NCI-H1092 (cell line): ENCODE measurements around the gene CTNNA2.
"Not testable (repeated sequence)": the region's sequence is repeated elsewhere in the genome, so short reads cannot be mapped to it uniquely, and the experiment has no call there.

ENCODE experiments used
- DNase-seq: peaks from one replicate; lab custom pipeline; 2025; lab: John Stamatoyannopoulos, UW

Gene CTNNA2

DNA sequence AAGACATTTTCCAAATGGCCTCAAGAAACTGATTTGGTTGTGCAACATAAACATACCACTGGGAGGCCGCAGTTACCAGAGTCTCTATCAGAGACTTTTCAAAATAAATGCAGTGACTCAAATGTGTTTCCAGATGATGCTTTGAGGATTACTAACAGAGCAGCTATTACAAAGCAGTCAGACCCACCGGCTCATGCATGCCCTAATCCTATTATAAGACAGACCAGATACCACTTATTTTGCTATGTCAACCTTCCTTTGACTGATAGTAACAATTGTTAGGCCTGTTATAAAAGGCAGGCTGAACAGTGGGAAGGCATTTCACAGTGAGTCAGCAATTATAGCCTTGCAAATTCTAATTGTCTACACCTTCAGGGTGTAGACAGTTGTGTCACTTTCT lies 574.0 kb downstream of the CTNNA2 start:
- DNase-seq: no peak

GRCh38 chr2:80091237-80091636 lies 578.4 kb downstream of the CTNNA2 start:
- no peak for DNase-seq

GRCh38 chr2:80092474-80092873 lies 579.6 kb downstream of the CTNNA2 start:
- no peak for DNase-seq

- DNase-seq: not testable (repeated sequence)
Measured at GRCh38 chr2:80098503-80098902, 585.7 kb downstream of the CTNNA2 start.

- DNase-seq: no peak
Measured at GRCh38 chr2:80102026-80102425, 589.2 kb downstream of the CTNNA2 start.

DNA sequence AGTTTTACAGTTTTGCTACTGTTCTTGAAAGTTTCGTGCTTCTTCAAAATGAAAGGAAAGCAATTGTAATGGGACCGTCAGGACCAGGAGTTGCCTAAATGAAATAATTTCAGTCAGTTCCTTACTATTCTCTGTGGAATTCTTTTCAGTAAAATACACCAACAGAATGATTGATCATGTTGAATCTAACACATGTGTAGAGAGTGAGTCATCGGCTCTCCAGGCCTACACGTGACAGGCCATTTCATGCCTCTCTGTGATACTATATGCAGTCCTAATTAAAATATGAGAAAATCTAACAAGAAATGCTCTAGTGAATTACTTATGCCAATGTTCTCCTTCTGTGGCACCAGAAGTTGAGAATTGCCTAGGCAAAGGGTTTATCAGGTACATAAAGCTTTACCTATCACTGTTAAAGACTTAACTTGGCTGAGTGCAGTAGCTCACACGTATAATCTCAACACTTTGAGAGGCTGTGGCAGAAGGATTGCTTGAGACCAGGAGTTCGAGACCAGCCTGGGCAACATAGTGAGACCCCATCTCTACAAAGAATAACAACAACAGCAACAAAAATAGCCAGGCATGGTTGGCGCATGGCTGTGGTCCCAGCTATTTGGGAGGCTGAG lies 592.3 kb downstream of the CTNNA2 start:
- no peak for DNase-seq

- DNase-seq: no peak
Measured at GRCh38 chr2:80111185-80111584, 598.3 kb downstream of the CTNNA2 start.

GRCh38 chr2:80112790-80113189 lies 599.9 kb downstream of the CTNNA2 start:
- DNase-seq: no peak

DNA sequence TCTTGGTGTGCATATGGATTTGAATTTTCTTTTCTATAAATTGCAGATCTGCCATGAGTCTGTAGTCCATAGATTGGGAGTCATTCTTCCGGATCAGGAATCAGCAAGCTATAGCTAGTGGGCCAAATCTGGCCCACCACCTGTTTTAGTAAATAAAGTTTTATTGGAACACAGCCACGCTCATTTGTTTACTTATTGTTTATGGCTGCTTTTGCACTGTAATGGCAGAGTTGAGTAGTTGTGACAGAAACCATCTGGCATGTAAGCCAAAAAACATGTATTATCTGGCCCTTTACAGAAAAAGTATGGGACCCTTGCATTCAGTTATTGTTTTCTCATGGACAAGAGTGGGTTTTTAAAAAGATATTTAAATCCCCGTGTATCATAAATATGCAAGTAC lies 600.5 kb downstream of the CTNNA2 start:
- DNase-seq: no peak

DNA sequence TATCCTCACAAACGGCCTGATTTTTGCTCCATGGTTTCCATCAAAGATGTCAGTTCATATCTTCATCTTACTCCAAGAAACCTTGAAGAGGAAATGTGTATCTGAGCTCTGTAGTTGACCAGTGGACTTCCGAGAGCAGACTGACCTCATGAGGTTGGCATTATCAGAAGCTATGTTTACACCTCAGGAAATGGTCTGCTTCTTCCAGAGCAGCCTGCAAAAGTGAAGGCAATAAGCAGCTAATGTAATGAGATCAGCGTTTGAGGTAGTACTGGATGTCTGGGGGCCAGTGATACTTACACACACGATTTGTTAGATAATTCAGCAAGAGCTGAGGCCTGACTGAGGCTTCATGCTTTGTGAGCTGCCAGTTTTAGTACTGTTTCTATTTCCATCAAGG lies 602.0 kb downstream of the CTNNA2 start:
- no peak for DNase-seq

GRCh38 chr2:80117401-80117800 lies 604.5 kb downstream of the CTNNA2 start:
- no peak for DNase-seq

DNA sequence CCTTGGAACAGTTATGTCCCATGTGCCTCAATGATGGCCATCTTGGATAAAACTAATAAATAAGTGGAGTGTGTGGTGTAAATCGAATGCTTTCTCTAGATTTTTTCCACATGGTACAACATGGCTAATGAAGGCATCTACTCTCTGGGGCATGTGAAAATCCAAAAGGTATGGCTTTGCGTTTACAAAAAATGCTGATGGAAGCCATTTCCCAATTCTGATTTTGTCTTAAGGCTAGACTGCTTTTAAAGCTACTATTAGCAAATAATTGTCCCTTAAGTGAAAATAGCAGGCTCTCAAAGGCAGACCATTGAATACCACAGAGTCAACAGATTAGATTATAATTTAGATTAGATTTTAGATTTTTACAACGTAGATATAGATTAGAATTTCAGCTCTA lies 608.0 kb downstream of the CTNNA2 start:
- no peak for DNase-seq

DNA sequence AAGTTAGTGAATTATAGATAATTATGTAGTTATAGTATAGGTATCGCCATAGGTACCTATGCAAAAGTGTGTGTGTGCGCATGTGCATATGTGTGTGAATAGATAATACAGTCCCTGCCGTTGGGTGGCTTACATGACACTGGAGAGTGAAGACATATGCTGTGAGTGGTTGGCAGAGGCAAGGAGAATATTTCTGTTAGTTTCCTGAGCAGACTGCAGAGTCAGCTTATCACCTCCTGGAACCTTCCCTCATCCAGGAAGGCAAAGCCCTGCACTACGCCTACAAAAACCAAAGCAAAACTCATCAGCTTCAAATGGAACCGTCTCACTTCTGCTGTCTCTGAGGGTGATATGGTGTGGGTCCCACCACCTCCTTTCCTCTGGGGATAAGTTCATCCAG lies 609.8 kb downstream of the CTNNA2 start:
- no peak for DNase-seq

DNA sequence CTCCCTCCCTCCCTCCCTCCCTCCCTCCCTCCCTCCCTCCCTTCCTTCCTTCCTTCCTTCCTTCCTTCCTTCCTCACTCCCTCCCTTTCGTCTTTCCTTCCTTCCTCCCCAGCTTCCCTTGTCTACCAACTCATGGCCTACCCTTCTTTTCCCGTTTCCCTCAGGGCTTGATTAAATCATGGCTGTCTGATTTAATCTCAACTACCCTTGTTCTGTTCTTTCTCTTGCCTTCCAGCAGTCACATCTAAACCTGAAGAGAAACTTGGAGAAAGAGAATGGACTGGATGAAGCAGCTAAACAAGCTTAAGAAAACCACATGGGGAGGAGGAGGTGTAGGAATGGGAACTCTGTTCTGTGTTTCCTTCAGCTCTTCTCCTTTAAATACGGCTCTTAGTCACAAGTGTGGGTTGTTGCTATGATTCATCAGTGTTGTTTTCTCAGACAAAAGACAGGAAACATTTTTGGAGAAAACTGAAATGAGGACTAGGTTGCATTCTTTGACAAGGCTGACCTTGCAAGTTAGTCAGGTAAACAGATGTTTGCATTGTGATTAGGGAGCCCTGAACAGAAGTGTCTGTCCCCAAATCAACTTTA lies 613.8 kb downstream of the CTNNA2 start:
- no peak for DNase-seq

- no peak for DNase-seq
Measured at GRCh38 chr2:80128080-80128479, 615.2 kb downstream of the CTNNA2 start.

DNA sequence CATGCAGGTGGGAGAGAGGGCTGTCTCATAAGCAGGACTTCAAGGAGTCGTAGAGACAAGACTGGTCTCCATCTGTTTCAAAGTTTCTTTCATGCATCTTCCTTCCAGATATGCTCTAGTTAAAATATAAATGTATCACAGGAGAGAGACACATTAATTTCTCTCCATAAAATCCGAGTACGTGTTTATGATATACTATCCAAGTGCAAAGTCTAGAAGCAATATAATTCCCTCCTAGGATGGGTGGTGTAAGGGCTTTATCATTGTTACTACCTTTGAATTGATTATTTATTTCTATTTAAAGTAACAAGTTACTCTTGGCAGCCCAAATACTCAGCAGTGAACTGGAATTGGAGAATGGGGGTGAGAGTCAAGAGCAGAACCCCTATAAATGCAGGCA lies 619.4 kb downstream of the CTNNA2 start:
- DNase-seq: no peak

GRCh38 chr2:80135001-80135400 lies 622.1 kb downstream of the CTNNA2 start:
- DNase-seq: no peak

DNA sequence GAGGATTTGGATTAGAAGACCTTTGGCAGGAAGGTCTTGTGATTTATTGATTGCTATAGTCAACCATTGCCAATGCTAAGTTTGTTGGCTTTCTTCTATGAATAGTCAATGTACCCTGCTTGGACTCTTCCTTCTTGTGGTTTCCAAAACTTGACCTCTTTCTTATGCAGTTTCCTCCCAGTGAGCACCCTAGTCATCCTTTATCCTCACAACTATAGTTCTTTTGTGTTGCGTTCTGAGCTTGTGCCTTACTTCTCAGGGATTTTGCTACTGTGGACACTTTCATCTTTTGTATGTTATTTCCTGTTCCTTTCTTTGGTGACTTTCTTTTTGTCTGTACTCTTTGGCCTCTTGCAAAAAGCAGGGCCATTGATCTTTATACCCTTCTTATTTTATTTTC lies 623.5 kb downstream of the CTNNA2 start:
- DNase-seq: no peak

DNA sequence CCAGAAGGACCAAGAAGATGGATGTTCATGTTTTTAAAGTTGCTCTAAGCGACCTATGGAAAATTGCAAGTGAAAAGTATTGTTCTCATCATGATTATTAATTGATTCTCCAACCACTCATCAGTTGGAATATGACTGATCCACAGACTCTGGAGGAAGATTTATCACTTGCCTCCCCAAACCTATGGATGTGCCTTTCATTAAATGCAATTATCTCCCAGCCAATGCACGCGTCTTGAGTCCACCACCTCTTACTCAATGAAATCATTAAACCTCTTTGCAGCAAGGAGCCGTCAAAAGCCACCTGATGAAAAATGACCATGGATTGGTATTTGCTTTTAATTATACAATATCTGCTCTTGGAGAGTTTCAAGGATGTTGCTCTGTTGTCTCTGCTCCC lies 626.1 kb downstream of the CTNNA2 start:
- no peak for DNase-seq

- DNase-seq: no peak
Measured at GRCh38 chr2:80141007-80141726, 628.3 kb downstream of the CTNNA2 start.

DNA sequence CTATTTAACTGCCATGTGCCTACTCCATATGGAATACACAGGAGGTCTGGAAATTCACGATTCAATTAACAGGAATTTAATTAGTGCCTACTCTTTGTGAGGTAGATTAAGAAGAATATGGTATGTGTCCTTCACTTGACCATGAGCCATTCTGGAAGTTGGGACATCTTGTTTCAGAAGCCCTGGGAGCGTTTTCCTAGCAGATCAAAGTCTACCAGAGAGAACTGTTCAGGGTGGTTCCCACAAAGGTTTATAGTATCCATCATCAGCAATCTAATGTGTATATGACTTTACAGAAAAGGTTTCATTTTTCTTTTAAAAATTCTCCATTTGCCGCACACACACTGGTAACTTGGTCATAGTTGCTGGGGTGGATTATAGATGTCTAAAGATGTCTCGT lies 632.6 kb downstream of the CTNNA2 start:
- no peak for DNase-seq

DNA sequence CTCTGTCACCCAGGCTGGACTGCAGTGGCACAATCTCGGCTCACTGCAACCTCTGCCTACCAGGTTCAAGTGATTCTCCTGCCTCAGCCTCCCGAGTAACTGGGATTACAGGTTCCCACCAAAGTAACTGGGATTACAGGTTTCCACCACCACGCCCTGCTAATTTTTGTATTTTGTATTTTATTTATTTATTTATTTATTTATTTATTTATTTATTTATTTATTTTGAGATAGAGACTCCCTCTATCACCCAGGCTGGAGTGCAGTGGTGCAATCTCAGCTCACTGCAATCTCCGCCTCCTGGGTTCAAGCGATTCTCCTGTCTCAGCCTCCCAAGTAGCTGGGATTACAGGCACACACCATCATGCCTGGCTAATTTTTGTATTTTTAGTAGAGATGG lies 633.9 kb downstream of the CTNNA2 start:
- not testable (repeated sequence) for DNase-seq

DNA sequence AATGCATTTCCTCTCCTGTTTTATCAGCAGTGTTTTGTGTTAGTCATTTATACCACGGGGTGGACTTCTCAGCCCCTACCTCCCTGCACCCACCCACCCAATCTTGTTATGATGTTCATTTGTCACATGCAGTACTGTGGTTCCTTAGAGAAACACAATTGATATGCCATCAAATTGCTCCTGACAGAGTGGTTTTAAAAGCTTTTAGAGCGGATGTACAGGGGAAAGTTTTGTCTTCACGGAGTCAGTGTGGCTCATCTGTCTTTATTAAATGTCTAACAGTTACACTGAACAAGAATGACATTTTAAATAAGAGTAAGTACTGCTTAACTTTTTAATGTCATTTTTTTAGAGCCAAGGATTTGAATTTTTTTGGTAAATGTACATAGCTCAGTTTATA lies 634.8 kb downstream of the CTNNA2 start:
- no peak for DNase-seq

GRCh38 chr2:80148906-80149305 lies 636.1 kb downstream of the CTNNA2 start:
- DNase-seq: no peak
